Activated CD8-positive, alpha-beta T cell treated with anti-CD3 and anti-CD28 coated beads, Interleukin-2, amount 10 ng/mL, durations not matched to agents 7 days and 5 days (primary cell): ENCODE results near the gene KLB. TPM values are rescaled to one million over a fixed set of nuclear protein-coding genes. Genes with fewer than 3 reads are reported as not detected.
A peak's percentile ranks its signal among the peaks of the same experiment; 100 is the strongest.
"Not testable (repeated sequence)": the region's sequence is repeated elsewhere in the genome, so short reads cannot be mapped to it uniquely, and the experiment has no call there.

Source experiments
- ATAC-seq: fragments of 150-1000 bp; cut with Tn5 transposase; one replicate; pipeline ENCODE4 v1.10.0; 2021; ENCODE audit warnings: moderate library complexity
- CTCF ChIA-PET: fragments of 350-600 bp; sonication (Branson Sonifier 250); formaldehyde crosslinking; loops from one replicate; lab custom pipeline; 2021; ENCODE audit warnings: antibody characterized with exemption; lab: Charles Lee
- POLR2A ChIA-PET: fragments of 350-600 bp; sonication (Branson Sonifier 250); formaldehyde crosslinking; loops from one replicate; lab custom pipeline; 2021; ENCODE audit warnings: antibody characterized with exemption; lab: Charles Lee
- DNase-seq: peaks from one replicate; pipeline ENCODE4 v3.0.0-alpha.2; 2020
- H3K27ac Mint-ChIP-seq: one replicate; pipeline ENCODE4 v1.8.0; 2021; ENCODE audit warnings: mild to moderate bottlenecking, mixed read lengths
- H3K27me3 Mint-ChIP-seq: one replicate; pipeline ENCODE4 v1.8.0; 2021; ENCODE audit warnings: low read depth, mixed read lengths
- H3K36me3 Mint-ChIP-seq: one replicate; pipeline ENCODE4 v1.8.0; 2021; ENCODE audit warnings: low read depth, mixed read lengths
- H3K4me1 Mint-ChIP-seq: one replicate; pipeline ENCODE4 v1.8.0; 2021; ENCODE audit warnings: low read depth, mixed read lengths
- H3K4me3 Mint-ChIP-seq: one replicate; pipeline ENCODE4 v1.8.0; 2021; ENCODE audit warnings: mild to moderate bottlenecking, mixed read lengths
- H3K9me3 Mint-ChIP-seq: one replicate; pipeline ENCODE4 v1.8.0; 2022; ENCODE audit warnings: mixed read lengths; ENCODE audit not compliant: insufficient read depth
- total RNA-seq, 2 experiments: library from RNA; stranded (reverse); gene quantifications; one replicate each; pipeline ENCODE4 v1.2.3, GENCODE V29; 2021

Gene KLB
- total RNA-seq = not detected

DNA sequence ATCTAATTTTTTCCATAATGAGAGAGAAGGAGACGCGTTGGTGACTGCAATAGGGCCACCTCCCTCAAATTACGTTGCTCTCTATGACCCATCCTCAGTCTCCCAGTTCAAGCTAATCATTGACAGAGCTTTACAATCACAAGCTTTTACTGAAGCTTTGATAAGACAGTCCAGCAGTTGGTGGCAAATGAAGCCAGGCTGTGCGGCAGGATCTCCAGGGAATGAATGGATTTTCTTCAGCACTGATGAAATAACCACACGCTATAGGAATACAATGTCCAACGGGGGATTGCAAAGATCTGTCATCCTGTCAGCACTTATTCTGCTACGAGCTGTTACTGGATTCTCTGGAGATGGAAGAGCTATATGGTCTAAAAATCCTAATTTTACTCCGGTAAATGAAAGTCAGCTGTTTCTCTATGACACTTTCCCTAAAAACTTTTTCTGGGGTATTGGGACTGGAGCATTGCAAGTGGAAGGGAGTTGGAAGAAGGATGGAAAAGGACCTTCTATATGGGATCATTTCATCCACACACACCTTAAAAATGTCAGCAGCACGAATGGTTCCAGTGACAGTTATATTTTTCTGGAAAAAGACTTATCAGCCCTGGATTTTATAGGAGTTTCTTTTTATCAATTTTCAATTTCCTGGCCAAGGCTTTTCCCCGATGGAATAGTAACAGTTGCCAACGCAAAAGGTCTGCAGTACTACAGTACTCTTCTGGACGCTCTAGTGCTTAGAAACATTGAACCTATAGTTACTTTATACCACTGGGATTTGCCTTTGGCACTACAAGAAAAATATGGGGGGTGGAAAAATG, at the start of gene KLB:
TSS of gene KLB (plus strand) at position 168 of the 821 bp plus-strand sequence. CDS start at position 188, 20 bp downstream.
- ATAC-seq (no peak), DNase-seq (no peak)
- peaks cover 5% of the 10 kb centered on the region for H3K27me3 Mint-ChIP-seq
- no peaks in the 10 kb centered on the region for H3K9me3 Mint-ChIP-seq
- H3K4me1 Mint-ChIP-seq = no peaks in the 10 kb centered on the region
- no peaks in the 10 kb centered on the region for H3K36me3 Mint-ChIP-seq
- POLR2A ChIA-PET = interaction anchor here (0.7 kb wide), 1 partner anchor 52 kb away, joined by 3 read pairs; the partner anchor contains the start of genes LIAS and RPL9
- no peak within 1 kb of the TSS for H3K27ac Mint-ChIP-seq
- no peak within 1 kb of the TSS for H3K4me3 Mint-ChIP-seq
- CTCF ChIA-PET = interaction anchor here (0.6 to 1.2 kb wide), 2 partner anchors 41 to 256 kb away, joined by 3 read pairs; no protein-coding TSS in a partner anchor

DNA sequence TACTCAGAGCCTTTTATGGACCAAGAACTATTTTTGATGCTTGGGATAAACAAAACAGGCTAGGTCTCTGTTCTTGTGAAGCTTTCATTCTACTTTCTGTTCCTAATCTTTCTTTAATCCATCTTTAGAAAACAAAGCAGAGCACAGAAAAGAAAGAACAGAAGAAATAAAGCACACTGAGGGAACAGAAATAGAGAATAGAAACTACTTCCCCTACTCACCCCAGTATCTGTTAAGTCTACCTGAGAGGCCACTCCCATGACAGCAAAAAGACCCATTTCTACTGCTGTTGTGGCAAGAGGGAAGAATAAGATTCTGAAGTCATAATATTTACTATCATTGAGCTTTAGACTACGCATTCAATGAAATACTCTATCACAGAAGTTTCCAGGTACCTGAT, 49.7 kb upstream of the KLB start:
- H3K27me3 Mint-ChIP-seq = no peaks in the 10 kb centered on the region
- H3K9me3 Mint-ChIP-seq = no peaks in the 10 kb centered on the region
- CTCF ChIA-PET = interaction anchor here (1.4 kb wide), 1 partner anchor 8 kb away, joined by 5 read pairs; no protein-coding TSS in a partner anchor
- POLR2A ChIA-PET = interaction anchor here (2.8 kb wide), 1 partner anchor 9 kb away, joined by 13 read pairs; the partner anchor contains the start of gene RFC1
- H3K36me3 Mint-ChIP-seq = peaks cover 37% of the 10 kb centered on the region
- H3K27ac Mint-ChIP-seq = peak overlapping the region; percentile 74
- DNase-seq = no peak
- no peak for ATAC-seq
- peaks cover 49% of the 10 kb centered on the region for H3K4me1 Mint-ChIP-seq
- H3K4me3 Mint-ChIP-seq = no peak overlapping the region

DNA sequence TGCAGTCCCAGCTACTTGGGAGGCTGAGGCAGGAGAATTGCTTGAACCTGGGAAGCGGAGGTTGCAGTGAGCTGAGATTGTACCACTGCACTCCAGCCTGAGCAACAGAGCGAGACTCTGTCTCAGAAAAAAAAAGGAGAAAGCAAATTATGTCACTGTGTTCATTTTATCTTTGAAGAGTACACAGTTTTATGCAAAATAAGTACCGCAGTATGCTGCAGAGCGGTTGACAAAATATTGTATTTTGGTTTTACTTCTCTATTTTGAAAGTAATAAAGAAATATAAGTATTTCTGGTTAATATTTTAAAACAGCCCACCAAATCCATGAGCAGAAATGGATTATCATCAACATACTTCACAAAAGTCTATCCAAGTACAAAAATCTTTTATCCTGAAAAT, 46.1 kb upstream of the KLB start:
- DNase-seq, H3K4me3 Mint-ChIP-seq, H3K9me3 Mint-ChIP-seq, H3K27ac Mint-ChIP-seq, POLR2A ChIA-PET, ATAC-seq, H3K27me3 Mint-ChIP-seq, CTCF ChIA-PET: not testable (repeated sequence)
- Mint-ChIP-seq H3K36me3 (peaks cover 38% of the 10 kb centered on the region), H3K4me1 (peaks cover 43% of the 10 kb centered on the region)

DNA sequence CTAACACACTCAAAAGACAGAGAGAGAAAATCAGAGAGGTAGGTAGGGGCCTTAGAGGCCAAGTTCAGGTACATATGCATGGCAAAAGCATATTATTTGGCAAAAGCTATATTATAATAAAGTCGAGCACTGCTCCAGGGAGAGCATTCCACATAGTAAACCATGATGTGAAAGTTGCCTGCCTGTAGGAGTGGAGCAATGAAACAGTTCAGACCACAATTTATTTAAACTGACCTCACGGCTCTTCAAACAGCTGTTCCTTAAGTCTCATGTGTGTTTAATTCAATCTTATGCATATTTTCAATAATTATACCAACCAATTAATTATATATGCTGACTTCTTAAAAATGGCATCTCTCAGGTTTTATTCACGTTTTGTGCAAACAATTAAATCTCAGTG, 43.9 kb upstream of the KLB start:
- Mint-ChIP-seq H3K4me1 (peaks cover 33% of the 10 kb centered on the region), H3K36me3 (peaks cover 36% of the 10 kb centered on the region), H3K27ac (peak overlapping the region; percentile 12), H3K4me3 (no peak overlapping the region), H3K27me3 (no peaks in the 10 kb centered on the region), H3K9me3 (no peaks in the 10 kb centered on the region)
- ChIA-PET POLR2A (interaction anchor here (0.6 to 2.1 kb wide), 2 partner anchors 9 to 97 kb away, joined by 6 to 8 read pairs; no protein-coding TSS in a partner anchor), CTCF (interaction anchor here (1.0 kb wide), 1 partner anchor 9 kb away, joined by 4 read pairs; no protein-coding TSS in a partner anchor)
- DNase-seq (no peak), ATAC-seq (no peak)

DNA sequence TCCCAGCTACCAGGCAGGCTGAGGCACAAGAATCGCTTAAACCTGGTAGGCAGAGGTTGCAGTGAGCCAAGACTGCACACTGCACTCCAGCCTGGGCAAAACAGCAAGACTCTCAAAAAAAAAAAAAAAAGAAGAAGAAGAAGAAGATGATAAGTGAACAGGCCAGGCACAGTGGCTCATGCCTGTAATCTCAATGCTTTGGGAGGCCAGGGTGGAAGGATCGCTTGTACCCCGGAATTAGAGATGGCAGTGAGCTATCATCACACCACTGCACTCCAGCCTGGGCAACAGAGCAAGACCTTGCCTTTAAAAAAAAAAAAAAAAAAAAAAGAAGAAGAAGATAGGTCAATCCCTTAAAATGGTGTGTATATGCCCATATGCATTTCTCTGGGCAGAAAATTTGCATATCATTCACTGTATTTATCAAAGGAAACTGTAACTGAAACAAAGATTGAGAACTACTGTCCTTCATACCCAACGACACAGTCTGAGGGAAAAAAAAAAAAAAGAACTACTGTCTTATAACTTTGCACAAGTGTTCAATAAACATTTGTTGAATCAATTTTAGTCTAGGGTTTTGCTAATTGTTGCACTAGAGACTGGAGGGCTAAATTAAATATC, 42.8 kb upstream of the KLB start:
- peaks cover 33% of the 10 kb centered on the region for H3K36me3 Mint-ChIP-seq
- H3K27me3 Mint-ChIP-seq = no peaks in the 10 kb centered on the region
- H3K9me3 Mint-ChIP-seq = no peaks in the 10 kb centered on the region
- CTCF ChIA-PET = interaction anchor here (1.0 to 1.9 kb wide), 5 partner anchors 7 to 105 kb away, joined by 3 to 8 read pairs (median 5); no protein-coding TSS in a partner anchor
- peaks cover 30% of the 10 kb centered on the region for H3K4me1 Mint-ChIP-seq
- H3K27ac Mint-ChIP-seq = peak overlapping the region; percentile 53
- DNase-seq (no peak), ATAC-seq (no peak)
- H3K4me3 Mint-ChIP-seq = peak overlapping the region; percentile 57
- POLR2A ChIA-PET = interaction anchor here (2.1 to 3.7 kb wide), 2 partner anchors 10 kb away, joined by 8 to 63 read pairs; no protein-coding TSS in a partner anchor

DNA sequence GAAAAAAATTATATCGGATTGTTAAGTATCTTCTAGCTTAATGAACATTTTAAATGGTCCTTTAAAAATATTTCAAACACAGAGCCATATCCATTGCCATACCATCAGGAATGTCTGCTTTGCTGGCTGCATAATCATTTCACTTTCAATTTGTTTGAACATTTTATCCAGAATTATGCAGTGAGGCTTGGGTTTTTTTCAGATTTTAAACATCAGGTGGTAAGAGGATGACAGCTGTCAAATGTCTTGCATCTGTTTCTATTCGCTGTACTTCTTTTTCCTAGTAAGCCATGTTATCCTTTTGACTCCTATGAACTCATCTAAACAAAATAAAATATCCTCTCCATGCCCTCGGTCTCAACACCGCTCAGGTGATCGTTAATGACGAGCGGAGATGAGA, 41.4 kb upstream of the KLB start:
- peaks cover 29% of the 10 kb centered on the region for H3K4me1 Mint-ChIP-seq
- H3K9me3 Mint-ChIP-seq = peaks cover 4% of the 10 kb centered on the region
- ChIA-PET POLR2A (interaction anchor here (1.1 to 3.7 kb wide), 7 partner anchors 8 to 383 kb away, joined by 3 to 63 read pairs (median 3); partner anchors contain the start of genes LIAS and RPL9), CTCF (interaction anchor here (0.7 to 1.9 kb wide), 8 partner anchors 8 to 509 kb away, joined by 3 to 8 read pairs (median 4); partner anchors contain the start of gene TLR6)
- H3K36me3 Mint-ChIP-seq = peaks cover 29% of the 10 kb centered on the region
- peak overlapping the region; percentile 95 for H3K27ac Mint-ChIP-seq
- no peaks in the 10 kb centered on the region for H3K27me3 Mint-ChIP-seq
- no peak for ATAC-seq
- no peak for DNase-seq
- peak overlapping the region; percentile 95 for H3K4me3 Mint-ChIP-seq

DNA sequence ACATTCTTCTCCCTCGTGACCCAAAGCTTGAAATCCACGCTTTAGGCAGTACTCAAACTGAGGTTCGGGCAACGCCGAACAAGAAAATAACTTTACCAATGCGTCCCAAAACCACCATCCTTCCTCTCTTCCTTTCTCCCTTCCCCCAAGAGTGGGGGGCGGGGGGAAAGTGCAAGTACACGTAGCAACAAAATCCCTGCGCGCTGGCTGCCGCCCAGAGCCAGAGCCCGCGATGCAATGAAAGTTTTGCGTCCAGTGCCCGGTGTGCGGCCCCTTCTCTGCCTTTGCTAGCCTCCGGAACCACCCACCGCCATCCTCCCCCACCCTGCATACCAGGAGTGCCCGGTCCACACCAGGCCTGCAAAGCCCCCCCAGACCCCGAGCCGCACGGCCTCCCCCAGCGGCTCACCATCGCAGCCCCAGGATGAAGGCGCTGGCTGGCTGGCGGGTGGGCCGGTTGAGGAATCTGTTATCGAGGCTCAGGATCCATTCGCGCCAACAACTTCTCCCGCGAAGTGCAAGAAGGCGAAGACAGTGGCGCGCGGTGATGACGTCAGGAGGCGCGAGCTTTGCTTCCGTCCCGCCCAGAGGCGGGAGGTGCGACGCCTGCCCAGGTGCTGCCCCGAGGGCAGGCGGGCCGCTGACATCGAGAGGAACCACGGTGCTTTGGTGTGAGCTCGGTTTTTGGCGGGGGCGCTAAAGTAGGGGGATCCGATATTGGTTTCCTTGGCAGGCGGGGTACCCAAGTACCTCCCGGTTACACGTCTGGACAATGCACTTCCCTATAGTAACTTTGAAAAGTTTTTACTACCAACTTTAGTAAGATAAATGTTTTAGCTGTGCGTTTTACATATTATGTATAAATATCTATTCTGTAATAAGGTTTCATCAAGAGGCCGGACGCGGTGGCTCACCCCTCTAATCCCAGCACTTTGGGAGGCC, 40.6 kb upstream of the KLB start, which contains the start of gene RFC1:
TSS of gene RFC1 (minus strand) at position 533 of the 942 bp plus-strand sequence. CDS start at position 412, 121 bp downstream.
- Mint-ChIP-seq H3K27ac (peak within 1 kb of the TSS; percentile 95), H3K4me3 (peak within 1 kb of the TSS; percentile 95), H3K36me3 (peaks cover 31% of the 10 kb centered on the region), H3K9me3 (peaks cover 9% of the 10 kb centered on the region), H3K27me3 (no peaks in the 10 kb centered on the region), H3K4me1 (peaks cover 29% of the 10 kb centered on the region)
- CTCF ChIA-PET = interaction anchor here (0.7 to 1.9 kb wide), 10 partner anchors 9 to 510 kb away, joined by 3 to 6 read pairs (median 3); partner anchors contain the start of gene TLR6
- ATAC-seq = peak; percentile 92
- peak; percentile 96 for DNase-seq
- POLR2A ChIA-PET = interaction anchor here (1.1 to 3.7 kb wide), 8 partner anchors 9 to 382 kb away, joined by 3 to 63 read pairs (median 3); partner anchors contain the start of genes LIAS and RPL9

DNA sequence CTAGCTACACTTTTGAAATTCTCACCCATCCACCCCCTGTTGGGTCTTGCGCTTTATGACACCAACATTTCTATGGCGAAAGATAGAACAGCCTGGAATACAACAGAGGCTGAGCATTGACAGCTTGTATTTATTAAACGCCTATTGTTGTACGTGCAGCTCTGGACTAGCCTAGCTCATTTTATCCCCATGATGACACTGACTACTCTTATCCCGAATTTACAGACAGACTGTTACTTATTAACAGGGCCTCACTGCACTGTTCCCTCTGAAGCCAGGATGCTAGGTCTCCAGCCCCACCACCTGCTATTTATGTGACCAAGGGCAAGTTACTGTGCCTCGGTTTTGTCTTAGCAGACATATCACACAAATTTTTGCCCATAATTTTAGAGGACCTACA, 39.6 kb upstream of the KLB start:
- H3K4me3 Mint-ChIP-seq = no peak overlapping the region

DNA sequence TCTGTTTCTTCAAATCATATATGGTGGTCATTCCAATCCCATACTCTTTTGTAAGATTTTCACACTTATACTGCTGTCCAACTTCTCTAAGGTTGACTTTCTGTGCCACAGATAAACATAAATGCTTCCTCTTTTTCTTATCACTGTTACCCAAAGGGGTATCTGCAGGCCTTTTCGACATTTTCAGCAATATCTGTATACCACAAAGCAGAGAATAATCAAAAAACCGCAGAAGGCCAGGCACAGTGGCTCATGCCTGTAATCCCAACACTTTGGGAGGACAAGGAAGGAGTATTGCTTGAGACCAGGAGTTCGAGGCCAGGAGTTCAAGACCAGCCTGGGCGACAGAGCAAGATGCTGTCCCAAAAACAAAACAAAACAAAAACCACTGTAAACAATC, 37.4 kb upstream of the KLB start:
- Mint-ChIP-seq H3K27me3 (no peaks in the 10 kb centered on the region), H3K27ac (no peak overlapping the region), H3K4me3 (no peak overlapping the region), H3K36me3 (peaks cover 19% of the 10 kb centered on the region), H3K4me1 (peaks cover 11% of the 10 kb centered on the region), H3K9me3 (peaks cover 18% of the 10 kb centered on the region)
- POLR2A ChIA-PET = no interaction called here
- no peak for DNase-seq
- ATAC-seq = no peak
- CTCF ChIA-PET = no interaction called here

More for the DNA sequence above, 39.6 kb upstream of the KLB start:
- DNase-seq (no peak), ATAC-seq (no peak)
- Mint-ChIP-seq H3K27ac (peak overlapping the region; percentile 95), H3K36me3 (peaks cover 27% of the 10 kb centered on the region), H3K27me3 (no peaks in the 10 kb centered on the region), H3K9me3 (peaks cover 17% of the 10 kb centered on the region), H3K4me1 (peaks cover 24% of the 10 kb centered on the region)
- ChIA-PET POLR2A (interaction anchor here (1.3 to 3.7 kb wide), 4 partner anchors 10 to 92 kb away, joined by 3 to 63 read pairs (median 14); partner anchors contain the start of genes LIAS and RPL9), CTCF (interaction anchor here (1.1 to 1.5 kb wide), 3 partner anchors 14 to 507 kb away, joined by 3 to 6 read pairs (median 3); no protein-coding TSS in a partner anchor)

DNA sequence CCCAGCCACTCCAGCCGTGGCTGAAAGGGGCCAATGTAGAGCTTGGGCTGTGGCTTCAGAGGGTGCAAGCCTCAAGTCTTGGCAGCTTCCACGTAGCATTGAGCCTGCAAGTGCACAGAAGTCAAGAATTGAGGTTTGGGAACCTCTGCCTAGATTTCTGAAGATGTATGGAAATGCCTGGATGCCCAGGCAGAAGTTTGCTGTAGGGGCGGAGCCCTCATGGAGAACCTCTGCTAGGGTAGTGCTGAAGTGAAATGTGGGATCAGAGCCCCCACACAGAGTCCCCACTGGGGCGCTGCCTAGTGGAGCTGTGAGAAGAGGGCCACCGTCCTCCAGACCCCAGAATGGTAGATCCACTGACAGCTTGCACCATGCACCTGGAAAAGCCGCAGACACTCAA, 35.5 kb upstream of the KLB start:
- POLR2A ChIA-PET, H3K36me3 Mint-ChIP-seq, H3K4me1 Mint-ChIP-seq, CTCF ChIA-PET, H3K27me3 Mint-ChIP-seq, H3K4me3 Mint-ChIP-seq, DNase-seq, H3K27ac Mint-ChIP-seq, ATAC-seq: not testable (repeated sequence)
- peaks cover 18% of the 10 kb centered on the region for H3K9me3 Mint-ChIP-seq
